GM19455 (cell line): ENCODE measurements around the gene ST3GAL3.

ENCODE experiments used
- ATAC-seq: cut with Tn5 transposase; IDR thresholded peaks from one replicate; pipeline ENCODE4 v1.9.1; 2021; ENCODE audit not compliant: unreplicated experiment

The ST3GAL3 gene

GRCh38 chr1:43977376-43978263 is 270.3 kb downstream of the ST3GAL3 start:
- ATAC-seq = no peak

GRCh38 chr1:43978264-43978550 is 270.9 kb downstream of the ST3GAL3 start:
- ATAC-seq = no peak

GRCh38 chr1:43978551-43979260 is 271.4 kb downstream of the ST3GAL3 start, which contains the start of gene B4GALT2:
Gene B4GALT2 (plus strand): TSS chr1:43979210. CDS start chr1:43981161, 1,951 bp downstream.
- ATAC-seq = no peak

GRCh38 chr1:43979261-43979527 is 271.9 kb downstream of the ST3GAL3 start:
- ATAC-seq = no peak

GRCh38 chr1:43979528-43980254 is 272.4 kb downstream of the ST3GAL3 start:
- ATAC-seq = no peak

- ATAC-seq = no peak
Measured at GRCh38 chr1:43980255-43981134, 273.2 kb downstream of the ST3GAL3 start.
